NOMO-1 treated with DMSO at 0.1 percent for 48 hours (cell line): ENCODE data around the gene RNF144A.
"Not testable (repeated sequence)": the region's sequence is repeated elsewhere in the genome, so short reads cannot be mapped to it uniquely, and the experiment has no call there.

Experiments
- DNase-seq: peaks from one replicate; lab custom pipeline; 2025; ENCODE audit not compliant: unreplicated experiment; lab: John Stamatoyannopoulos, UW

RNF144A gene

DNA sequence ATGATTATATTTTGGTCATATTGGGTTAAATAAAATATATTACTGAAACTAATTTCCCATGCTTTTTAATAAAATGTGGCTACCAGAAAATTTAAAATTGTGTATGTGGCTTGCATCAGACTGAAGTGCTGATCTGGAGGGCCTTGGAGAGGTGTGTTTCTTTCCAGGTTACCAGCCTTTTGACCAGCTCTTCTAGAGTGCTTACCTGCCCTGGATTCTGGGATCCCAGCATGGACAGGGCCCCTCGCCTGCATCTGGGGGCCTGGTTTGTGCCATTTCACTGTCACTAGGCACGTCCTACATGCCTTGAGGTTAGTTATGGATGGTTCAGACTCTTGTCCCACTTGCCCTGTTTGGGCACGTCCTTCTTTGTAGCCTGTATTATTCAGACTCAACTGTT lies 10.5 kb downstream of the RNF144A start:
- no peak for DNase-seq

DNA sequence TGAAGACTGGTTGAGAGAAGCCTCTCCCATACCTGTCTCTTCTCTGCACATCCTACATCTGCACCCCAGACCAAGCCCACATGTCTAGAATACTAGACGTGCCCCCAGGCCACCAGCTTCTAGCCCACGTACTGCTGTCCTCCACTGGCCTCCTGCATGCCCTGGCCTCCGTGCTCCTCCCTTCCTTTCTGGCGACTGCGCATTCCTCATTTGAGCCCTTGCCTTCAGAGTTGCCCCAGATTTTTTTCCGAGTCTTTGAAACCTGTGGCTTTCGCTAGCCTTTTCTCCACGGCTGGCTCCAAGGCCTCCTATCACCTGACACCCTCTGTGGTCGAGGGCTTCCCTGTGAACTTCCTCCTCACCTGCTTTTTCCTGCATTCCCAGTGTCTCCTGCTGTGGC lies 11.2 kb downstream of the RNF144A start:
- no peak for DNase-seq

DNA sequence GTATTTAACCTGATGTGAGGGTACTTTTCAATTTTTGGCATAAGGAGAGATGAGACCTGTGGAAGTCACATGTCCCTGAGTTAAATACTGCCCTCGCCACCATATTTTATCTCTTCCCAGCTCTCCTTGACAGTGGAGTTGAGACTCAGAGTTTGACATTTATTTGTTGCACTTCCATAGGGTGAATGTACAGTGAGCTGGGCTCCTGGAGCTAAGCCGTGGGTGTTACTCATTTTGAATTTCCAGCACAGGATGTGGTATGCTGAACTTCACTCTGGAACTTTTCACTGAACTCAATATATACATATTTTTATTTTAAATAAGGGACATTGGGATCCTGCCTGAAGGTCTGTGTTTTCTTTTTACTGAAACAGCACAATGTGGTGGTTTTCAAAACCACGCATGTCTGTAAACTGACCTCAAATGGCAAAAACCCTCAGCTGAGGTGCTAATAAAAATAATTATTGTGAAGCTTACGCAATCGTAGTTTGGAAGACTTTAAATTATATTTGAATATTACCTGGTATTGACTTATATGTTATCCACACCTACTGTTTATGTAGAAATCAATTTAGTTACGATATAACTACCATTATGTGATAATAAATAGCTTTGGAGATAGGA lies 12.1 kb downstream of the RNF144A start:
- no peak for DNase-seq

DNA sequence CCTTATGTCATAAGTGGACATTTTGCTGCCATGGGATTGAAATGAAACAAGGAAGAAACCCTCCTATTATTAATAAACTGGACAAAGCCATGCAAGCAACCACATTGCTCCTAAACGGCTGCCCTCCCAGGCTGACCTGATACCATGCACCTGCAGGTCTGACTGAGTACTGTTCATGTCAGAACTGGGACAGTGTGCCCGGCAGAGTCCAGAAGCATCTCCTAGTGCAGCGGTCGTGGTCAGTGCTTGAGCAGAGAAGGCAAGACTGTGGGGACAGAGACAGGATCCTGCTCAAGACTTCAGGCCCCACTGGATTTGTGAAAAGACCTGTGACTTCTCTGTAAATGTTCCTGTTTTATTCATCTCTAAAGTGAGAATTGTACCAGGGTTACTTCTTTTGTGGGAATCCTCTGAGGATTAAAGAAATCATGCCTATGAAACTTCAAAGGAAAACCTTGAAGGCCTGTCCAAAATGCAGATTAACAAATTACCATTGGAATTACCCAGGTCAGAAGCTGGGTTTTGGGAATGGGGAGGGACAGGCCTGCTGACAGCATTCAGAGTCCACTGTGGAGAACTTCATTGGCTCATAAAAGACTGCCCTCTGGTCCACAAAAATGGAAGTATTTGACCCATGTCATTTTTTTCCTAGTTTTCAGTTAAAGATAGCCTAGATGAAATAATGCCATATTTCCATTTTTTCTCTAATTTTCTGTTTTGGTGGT lies 13.9 kb downstream of the RNF144A start:
- DNase-seq, result no peak

DNA sequence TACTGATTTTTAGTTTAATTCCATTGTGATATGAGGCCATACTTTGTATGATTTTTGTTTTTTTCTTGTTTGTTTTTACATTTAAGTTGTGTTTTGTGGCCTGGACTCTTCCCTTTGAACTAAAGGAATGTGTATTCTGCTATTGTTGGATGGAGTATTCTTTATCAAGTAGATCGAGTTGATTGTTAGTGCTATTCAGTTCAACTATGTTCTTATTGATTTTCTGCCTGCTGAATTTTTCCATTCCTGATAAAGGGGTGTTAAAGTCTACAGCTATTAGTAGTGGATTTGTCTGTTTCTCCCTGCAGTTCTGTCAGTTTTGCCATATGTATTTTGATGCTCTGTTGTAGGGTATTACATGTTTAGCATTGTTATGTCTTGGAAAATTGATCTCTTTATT lies 14.5 kb downstream of the RNF144A start:
- no peak for DNase-seq

DNA sequence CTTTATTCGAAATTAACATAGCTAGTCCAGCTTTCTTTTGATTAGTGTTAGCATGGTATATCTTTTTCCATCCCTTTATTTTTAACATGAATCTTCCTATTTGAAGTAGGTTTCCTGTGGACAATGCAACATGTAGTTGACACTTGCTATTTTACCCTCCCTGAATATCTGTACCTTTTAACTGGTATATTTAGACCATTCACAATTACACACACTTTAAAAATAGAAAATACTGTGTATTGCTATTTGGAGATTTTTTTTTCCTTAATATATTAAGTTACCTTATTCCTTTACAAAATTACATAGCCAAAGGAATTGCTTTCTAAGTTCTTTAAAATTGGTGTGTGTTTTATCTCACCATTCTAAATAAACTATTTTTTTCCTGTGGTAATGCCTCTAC lies 15.0 kb downstream of the RNF144A start:
- no peak for DNase-seq

DNA sequence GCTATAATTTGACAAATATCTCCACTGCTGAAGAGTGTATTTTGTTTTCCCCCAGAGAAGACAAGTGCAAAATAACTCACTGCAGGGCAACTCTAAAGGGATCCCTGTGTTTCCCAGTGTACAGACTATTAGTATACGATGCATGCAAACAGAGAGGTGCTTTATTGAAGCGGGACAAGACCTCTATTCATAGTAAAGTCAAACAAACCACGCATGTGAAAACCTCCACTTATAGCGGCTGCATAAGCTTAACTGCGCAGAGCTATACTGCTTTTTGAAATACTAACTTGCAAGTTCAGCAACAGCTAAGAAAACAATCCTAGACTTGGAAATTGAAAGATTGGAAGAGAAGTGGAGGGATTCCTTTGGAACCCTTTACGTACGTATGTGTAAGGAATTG lies 15.6 kb downstream of the RNF144A start:
- no peak for DNase-seq

DNA sequence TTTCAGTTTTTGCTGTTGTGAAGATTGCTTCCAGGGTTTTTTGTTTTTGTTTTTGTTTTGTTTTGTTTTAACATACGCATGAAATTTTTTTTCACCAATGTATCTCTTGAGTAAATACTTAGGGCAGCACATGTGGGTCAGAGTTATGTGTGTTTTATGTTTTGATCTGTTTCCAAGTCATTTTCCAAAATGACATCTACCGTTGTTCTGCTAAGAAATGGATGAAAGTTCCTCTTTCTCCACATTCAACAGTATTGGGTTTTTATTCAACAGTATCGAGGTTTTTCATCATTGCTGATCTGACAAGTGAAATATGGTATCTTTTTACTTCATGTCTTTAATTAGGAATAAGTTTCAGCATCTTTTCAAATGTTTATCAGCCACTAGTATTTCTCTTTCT lies 16.7 kb downstream of the RNF144A start:
- peak; percentile 18 for DNase-seq

DNA sequence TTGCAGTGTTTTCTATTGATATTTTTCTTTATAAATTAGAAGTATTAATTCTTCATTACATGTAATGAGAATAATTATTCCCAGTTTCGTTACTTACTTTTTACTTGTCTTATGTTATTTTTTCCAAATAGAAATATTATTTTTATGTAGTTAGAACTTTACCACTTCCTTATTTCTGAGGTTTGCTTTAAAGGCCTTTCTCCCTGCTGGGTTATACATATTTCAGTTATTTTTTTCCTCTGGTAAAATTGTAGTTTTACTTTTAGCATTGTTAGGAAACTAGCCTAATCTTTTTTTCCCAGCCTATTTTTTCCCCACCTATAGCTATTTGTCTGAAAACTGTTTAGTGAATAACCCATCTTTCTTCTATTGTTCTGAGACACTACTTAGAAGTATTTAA lies 17.1 kb downstream of the RNF144A start:
- peak; percentile 48 for DNase-seq

DNA sequence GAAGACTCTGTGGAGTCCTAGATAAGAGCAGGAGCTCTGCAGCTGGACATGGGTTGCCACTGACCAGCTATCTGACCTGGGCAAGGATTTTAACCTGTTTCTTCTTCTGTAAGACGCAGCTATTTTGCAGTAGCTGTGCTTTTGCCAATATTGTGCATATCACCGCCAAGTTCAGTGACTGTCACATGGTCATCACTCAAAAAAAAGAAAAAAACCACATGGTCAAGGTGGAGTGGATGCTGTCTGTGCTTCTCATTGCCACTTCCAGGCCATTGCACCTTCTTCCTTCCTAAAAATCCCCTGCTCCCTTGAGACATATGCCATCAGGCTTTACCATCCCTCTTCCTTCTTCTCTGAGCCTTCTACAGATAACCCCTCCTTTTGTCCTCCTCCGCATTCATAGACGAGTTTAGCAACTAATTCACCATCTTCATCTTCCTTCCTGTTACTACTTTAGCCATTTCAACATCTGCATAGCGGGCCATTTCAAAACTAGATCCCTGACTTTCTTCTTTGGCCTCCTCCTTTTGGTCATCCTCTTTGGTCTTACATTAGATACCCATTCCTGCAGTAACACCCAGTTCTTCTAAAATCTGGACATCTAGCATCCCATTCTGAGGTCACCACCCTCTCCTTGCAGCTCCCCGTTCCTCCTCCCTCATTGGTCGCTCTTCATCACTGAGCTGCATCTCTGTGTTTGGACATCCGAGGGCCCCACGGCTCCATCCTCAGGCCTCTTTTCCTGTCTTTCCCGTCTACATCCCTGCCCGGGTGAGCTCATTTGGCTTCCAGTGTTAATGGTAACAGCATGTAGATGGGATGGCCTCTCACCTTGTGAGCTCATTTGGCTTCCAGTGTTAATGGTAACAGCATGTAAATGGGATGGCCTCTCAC lies 17.8 kb downstream of the RNF144A start:
- DNase-seq, result peak; percentile 39

DNA sequence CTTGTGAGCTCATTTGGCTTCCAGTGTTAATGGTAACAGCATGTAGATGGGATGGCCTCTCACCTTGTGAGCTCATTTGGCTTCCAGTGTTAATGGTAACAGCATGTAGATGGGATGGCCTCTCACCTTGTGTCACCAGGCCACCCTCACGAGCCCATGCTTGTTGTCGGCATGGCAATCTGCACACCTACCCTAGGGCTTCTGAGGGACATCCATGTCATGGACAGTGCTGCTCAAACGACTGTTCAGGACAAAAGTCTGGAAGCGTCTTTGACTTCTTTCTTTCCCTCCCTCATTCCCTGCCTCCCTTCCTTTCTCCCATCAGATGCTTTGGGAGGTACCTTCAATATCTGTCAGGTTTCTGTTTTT lies 18.4 kb downstream of the RNF144A start:
- not testable (repeated sequence) for DNase-seq

DNA sequence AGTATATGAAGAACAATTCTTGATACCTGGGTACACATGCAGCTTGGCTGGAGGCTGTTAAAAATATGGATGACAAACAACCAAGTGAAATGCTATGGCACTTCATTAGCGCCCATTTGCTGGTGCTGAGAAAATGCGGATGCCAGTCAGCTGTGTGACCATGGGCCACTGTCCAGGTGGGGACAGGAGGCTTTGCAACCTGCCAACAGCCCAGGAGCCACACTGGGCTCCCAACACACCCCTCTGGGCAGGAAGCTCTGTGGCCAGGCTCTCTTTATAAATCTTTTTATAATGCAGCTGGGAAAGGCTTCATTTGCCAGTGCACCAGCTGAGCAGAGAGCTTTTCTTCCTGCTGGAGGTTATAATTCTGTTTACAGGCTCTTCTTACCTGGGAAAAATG lies 19.9 kb downstream of the RNF144A start:
- no peak for DNase-seq

DNA sequence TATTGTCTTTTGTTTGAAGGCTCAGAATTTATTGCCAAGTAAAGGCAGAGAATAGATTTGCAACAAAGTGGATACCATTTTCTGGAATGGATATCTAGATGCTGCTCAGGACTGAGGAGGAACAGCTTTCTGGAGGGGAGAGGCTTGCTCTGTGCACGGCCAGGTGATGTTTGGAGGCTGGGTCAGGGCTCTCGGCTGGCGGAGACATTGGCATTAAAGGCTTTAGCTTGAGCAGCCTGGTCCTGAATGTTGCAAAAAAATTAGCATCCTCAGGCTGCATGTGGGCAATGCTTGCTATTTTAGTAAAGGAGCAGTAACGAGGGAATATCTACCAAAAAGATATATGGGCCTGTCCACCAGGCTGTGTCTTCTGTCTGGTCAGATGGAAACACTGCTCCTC lies 20.4 kb downstream of the RNF144A start:
- DNase-seq, result no peak

DNA sequence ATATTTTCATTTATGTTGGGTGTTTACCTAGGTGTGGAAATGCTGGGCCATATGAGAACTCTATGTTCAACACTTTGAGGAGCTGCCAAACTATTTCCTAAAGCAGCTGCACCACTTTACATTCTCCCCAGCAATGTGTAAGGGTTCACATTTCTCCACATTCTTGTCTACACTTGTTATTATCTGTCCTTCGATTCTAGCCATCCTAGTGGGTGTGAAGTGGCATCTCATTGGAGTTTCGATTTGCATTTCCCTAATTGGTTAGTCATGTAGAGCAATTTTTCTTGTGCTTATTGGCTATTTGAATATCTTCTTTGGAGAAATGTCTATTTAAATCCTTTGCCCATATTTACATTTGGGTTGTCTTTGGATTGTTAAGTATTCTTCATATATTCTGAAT lies 21.9 kb downstream of the RNF144A start:
- DNase-seq, result no peak

DNA sequence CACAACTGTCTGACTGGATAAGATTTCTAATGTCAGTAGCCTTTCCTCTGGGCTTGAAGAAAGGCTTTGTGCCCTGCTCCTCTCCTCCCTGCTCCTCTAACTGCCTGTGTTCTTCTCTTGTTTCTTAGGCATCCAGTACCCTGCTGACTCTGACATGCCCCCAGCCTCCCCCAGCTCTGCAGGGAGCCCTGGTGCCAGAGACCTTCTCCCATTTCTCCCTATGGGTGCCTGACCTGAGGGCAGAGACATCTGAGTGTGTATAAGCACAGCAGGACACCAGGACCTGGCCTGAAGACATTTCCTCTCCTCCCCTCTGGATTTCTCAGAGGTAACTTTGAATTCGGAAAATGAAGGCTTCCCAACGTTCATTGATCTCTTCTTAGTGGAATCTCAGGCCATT lies 23.6 kb downstream of the RNF144A start:
- no peak for DNase-seq

DNA sequence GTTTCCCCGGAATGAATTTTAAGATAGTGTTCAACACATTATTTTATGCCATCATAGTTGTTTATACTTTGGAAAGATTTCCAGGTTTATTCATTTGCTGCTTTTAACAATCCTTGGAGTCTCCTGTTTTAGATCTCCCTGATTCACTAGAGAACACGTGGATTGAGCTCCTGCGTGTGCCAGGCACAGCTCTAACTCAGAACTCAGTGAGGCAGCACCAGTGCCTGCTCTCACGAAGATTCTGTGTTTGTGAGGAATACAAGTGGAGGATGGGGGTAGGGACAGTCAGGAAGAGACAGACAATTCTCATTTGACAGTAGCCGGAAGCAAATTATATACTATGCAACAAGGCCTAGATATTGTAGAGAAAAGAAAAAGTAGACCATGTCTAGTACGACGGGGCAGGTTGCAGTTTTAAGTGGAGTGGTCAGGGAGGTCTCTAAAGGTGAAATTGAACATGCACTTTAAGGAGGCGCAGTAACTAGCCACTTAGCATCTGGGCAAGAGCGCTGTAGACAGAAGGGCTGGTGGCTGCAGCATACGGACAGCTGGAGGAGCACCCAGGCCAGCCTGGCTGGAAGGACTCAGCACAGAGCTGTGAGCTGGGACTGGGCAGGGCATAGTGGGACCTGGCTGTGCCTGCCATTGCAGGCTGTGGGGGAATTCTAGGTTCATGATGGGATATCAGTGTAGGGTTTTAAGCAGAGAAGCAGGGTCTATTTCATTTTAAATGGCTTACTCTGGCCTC lies 24.3 kb downstream of the RNF144A start:
- DNase-seq, result no peak

DNA sequence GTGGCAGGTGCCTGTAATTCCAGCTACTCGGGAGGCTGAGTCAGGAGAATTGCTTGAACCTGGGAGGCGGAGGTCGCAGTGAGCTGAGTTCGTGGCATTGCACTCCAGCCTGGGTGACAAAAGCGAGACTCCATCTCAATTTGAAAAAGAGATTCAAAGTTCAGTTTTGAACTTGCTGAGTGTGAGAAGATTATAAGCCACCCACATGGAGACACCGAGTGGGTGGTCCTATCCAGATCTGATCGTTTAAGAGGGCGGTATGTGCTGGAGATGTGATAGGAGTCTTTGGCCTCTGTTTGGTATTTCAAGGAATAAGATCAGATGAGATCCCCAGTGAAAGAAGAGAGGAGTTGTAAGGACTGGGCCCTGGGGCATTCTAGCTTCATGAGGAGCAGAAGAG lies 25.6 kb downstream of the RNF144A start:
- no peak for DNase-seq

DNA sequence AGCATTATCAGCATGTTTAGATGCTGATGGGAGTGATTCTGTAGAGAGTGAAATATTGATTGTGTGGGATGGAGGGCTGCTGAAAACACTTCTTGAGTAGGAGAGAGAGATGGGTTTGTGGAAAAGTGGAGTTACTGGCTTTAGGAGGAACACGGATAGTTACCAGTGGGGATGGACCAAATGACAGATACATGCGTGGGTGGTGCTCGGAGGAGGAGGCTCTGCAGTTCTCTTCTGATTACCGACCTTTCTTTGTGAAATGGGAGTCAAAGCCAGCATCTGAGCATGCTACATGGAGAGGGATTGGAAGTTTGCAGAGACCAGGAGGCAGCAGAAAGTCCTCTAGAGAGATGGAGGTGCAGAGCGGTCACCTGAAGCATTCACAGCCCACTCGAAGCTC lies 26.3 kb downstream of the RNF144A start:
- DNase-seq, result no peak

DNA sequence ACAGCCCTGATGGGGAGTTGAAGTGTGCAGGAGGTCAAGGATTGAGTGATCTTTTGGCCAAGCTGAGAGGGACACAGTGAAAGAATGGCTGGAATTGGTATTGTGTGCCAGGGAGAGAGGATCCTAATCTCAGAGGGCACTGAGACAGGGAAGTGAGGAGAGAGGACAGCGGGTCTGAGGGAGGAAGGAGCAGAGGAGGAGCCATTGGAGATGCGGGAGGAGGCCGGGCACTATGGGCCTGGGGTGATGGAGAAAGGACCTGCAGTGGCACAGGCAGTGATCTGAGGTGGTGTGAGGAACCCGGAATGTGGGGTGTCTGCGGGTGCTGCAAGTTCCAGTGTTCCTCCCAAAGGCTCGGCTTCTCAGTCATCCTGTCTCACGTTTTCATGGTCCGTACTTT lies 26.8 kb downstream of the RNF144A start:
- DNase-seq, result no peak

DNA sequence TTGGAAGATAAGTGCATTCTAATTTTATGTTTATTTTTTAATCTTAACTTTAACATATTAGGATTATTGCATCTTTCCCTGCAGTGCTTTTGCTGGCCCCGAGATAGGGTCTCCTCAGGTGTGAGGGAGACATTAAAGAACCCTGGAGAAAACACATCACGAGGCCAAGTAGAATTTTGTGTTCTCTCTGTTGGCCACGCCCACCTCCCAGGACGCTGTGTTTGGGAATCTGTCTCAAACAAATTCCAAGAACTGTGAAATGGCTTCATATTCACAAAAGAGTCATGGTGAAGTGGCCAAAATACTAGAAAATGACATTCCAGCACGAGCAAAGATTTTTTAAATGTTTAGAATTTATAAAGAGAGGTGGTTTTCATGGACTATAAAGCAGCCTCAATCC lies 27.3 kb downstream of the RNF144A start:
- DNase-seq, result no peak

DNA sequence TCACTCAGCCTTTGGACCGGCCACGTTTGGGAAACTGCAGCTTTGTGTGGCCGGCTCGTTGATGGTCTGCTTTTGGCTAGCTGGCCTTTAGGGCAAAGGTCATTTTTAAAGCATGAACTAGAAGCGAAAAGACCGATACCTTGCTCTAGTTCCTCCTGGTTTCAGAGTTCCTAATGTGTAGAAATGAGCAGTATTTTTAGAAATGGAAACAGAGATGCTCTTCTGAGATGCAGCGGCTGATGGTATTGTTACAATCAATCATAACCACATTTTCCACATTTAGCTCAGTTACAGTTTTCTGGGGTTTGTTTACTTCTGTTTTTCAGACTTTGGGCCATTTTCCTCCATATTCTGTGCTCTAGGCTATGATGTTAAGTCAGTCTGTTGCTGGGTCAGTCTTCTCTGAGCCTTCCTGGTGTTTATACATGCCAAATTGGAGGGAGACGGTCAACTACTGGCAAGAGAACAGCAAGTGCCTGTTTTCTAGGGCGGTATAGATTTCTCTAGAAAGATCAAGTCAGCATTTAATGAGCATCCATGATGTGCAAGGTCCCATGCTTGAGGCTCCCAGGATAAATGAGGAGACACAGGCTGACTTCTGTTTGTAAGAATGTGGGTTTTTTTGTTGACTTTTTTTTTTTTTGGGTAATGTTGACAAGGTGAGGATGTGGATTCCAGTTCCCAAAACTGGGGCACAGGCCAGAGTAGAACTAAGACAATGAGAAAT lies 28.0 kb downstream of the RNF144A start:
- DNase-seq, result peak; percentile 79
